ENCODE results near the gene NAT14. TPM values are rescaled to one million over a fixed set of nuclear protein-coding genes. Genes with fewer than 3 reads are reported as not detected.

Gene NAT14
- total RNA-seq, 2 experiments from 2014 or later, result 11.7 TPM

DNA sequence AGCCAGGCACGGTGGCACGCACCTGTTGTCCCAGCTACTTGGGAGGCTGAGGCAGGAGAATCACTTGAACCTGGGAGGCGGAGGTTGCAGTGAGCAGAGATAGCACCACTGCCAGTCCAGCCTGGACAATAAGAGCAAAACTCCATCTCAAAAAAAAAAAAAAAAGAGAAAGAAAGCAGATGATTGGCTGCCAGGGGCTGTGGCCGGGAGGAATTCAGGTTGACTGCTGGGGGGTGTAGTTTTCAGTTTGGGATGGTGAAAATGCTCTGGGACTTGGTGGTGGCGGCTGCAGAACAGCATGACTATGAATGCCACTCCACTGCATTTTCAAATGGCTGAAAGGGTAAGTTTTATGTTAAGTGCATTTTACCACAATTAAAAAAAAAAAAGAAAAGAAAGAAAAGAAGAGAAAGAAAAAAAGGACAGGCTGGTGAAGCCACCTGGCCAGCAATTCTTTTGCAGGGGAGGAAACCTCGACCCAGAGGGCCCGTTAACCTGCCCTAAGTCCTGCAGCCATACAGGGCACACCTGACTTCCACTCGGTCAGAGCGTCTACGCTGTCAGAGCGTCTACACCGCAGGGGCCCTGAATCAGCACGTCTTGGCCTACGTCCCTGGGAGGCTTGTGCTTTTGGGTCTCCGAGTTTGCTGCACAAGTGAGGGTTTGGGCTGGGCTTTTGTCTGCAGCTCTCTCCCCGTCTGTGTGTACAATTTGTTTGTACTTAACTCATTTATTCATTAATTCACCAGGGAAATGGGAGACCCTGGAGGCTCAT, 27.1 kb upstream of the NAT14 start:
- Mint-ChIP-seq H3K36me3 (ENCODE audit: low read depth) (peaks cover 6% of the 10 kb centered on the region), H3K27ac (no peak overlapping the region), H3K9me3 (no peaks in the 10 kb centered on the region), H3K4me1 (peaks cover 29% of the 10 kb centered on the region), H3K4me3 (no peak overlapping the region), H3K27me3 (peaks cover 8% of the 10 kb centered on the region)
- no peak for DNase-seq
- CTCF ChIA-PET, result interaction anchor here (1.4 to 2.0 kb wide), 2 partner anchors 9 to 10 kb away, joined by 3 to 6 read pairs; no protein-coding TSS in a partner anchor
- POLR2A ChIA-PET, result no interaction called here

DNA sequence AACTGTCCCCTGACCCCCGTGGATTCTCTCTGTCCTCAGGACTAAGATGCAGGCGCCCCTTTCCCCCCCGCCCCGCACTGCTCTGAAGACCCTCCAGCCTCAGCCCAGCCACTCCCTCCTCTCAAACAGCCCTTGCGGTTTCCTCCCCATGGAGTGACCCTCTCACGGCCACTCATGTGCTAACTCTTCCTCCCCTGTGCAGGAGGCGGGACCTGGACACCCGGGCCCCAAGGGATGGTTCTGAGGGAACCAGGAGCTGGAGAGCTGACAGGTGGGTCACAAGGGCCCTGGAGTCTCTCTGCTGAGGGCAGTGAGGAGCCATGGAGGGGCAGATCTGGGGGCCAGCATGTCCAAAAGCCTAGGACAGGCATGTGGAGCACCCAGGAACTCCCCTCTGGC, 25.4 kb upstream of the NAT14 start:
- CTCF ChIA-PET, result interaction anchor here (1.4 to 2.0 kb wide), 4 partner anchors 8 to 319 kb away, joined by 3 to 6 read pairs (median 4); partner anchors contain the start of gene NAT14
- DNase-seq, result no peak
- H3K9me3 Mint-ChIP-seq, result no peaks in the 10 kb centered on the region
- no peak overlapping the region for H3K27ac Mint-ChIP-seq
- POLR2A ChIA-PET, result no interaction called here
- peak overlapping the region; percentile 75 for H3K4me3 Mint-ChIP-seq
- H3K4me1 Mint-ChIP-seq, result peaks cover 28% of the 10 kb centered on the region
- no peaks in the 10 kb centered on the region for H3K27me3 Mint-ChIP-seq
- peaks cover 3% of the 10 kb centered on the region for H3K36me3 Mint-ChIP-seq (ENCODE audit: low read depth)

DNA sequence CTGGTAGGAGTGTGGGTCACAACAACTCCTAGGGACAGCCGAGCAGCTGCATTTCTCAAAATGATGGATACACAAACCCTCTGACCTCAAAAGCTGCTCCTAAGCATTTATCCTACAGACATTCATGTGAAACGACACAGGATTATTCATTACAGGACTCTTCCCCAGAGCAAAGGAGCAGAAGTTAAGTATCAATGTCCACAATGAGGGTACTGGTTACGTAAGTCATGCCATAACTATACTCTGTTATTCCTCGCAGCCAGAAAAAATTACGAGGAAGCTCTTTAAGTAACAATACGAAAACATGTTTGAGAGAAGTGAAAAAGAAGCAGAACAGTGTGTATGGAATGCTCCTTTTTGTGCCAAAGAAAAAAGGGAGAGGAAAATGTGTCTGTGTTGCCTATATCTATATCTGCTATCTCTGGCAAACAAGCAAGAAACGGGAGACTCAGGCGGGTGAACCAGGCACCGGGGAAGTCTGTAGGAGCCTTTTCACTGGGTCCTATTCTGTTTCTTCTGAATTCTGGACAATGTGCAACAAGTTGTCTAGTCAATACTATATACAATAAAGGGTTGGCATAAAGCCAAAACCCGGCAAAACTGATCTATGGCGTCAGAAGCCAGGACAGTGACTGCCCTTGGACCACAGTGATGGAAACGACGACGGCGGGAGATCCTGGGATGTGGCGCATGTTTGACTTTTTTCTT, 24.9 kb upstream of the NAT14 start:
- H3K36me3 Mint-ChIP-seq (ENCODE audit: low read depth), result no peaks in the 10 kb centered on the region
- no peak for DNase-seq
- peak overlapping the region; percentile 75 for H3K4me3 Mint-ChIP-seq
- no peak overlapping the region for H3K27ac Mint-ChIP-seq
- peaks cover 25% of the 10 kb centered on the region for H3K4me1 Mint-ChIP-seq
- CTCF ChIA-PET, result interaction anchor here (1.4 to 1.5 kb wide), 3 partner anchors 25 to 319 kb away, joined by 3 to 4 read pairs (median 3); partner anchors contain the start of gene NAT14
- no peaks in the 10 kb centered on the region for H3K27me3 Mint-ChIP-seq
- no peaks in the 10 kb centered on the region for H3K9me3 Mint-ChIP-seq
- POLR2A ChIA-PET, result no interaction called here

DNA sequence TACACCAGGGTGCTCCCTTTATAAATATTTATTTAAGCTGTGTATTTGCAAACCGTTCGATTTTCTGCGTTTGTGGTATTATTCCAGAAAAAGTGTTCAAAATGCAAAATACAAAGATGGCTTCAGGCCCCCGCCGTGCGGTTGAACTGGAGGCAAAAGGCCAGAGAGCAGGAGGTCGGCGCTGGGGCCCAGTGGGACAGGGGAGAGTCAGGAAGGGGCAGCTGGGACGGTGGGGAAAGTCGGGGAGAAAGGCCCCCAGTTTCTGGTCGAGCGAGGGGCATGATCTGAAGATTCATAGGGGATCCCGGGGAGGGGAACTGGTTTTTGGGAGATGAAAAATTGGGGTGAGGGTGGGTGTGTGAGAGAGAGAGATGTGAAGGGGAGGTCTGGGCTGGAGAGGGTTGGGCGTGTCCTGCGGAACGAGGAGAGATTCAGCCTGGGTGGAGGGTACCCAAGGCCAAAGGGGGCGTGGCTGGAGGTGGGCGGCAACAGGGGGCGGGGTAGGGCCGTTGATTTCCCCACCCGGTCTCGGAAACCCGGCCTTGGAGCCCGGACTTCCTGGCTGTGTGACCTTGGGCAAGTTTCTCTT, 24.2 kb upstream of the NAT14 start:
- H3K27me3 Mint-ChIP-seq, result no peaks in the 10 kb centered on the region
- POLR2A ChIA-PET, result no interaction called here
- H3K27ac Mint-ChIP-seq, result peak overlapping the region; percentile 85
- no peaks in the 10 kb centered on the region for H3K36me3 Mint-ChIP-seq (ENCODE audit: low read depth)
- H3K4me1 Mint-ChIP-seq, result peaks cover 25% of the 10 kb centered on the region
- peak overlapping the region; percentile 75 for H3K4me3 Mint-ChIP-seq
- H3K9me3 Mint-ChIP-seq, result no peaks in the 10 kb centered on the region
- DNase-seq, result peak; percentile 30
- CTCF ChIA-PET, result interaction anchor here (1.5 kb wide), 2 partner anchors 24 to 43 kb away, joined by 3 to 4 read pairs; partner anchors contain the start of gene NAT14

DNA sequence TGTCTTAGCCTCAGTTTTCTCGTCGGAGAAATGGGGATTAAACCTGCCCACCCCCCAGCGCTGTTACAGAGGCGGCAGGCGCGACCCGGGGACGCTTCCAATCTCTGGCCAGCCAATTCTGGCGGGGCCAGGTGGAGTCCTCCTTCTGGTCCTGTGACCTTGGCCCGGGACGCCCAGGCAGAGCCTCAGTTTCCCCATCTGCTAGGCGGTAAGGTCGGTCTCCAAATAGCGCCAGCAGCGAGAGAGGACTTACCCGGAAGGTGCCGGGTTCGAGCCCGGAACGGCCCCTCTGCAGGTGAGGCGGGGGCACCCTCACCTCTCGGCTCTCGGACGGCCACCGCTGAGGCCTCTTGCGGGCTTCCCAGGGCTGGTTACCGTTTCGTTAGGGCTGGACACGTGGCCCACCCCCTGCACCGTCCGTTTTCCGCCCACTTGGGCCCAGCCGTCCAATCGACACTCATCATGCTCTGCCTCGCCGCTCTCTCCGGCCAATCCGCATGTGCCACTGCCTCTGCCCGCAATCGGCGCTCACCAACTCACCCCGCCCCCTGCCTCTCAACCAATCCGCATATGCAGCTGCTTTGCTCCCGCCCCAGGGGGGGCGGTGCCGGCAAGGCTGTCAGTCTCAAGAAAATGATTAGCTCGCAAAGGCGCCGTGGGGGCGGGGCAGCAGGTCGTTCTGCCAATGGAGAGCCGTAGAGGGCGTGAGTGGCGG, 23.6 kb upstream of the NAT14 start, which contains the start of gene ISOC2:
ISOC2 (minus strand) TSS at position 384 of the 715 bp plus-strand sequence. CDS start 5,156 bp downstream, outside the sequence.
- H3K4me1 Mint-ChIP-seq, result peaks cover 25% of the 10 kb centered on the region
- POLR2A ChIA-PET, result no interaction called here
- peak within 1 kb of the TSS; percentile 75 for H3K4me3 Mint-ChIP-seq
- H3K9me3 Mint-ChIP-seq, result no peaks in the 10 kb centered on the region
- CTCF ChIA-PET, result interaction anchor here (0.5 to 1.7 kb wide), 5 partner anchors 8 to 708 kb away, joined by 3 to 9 read pairs (median 3); no protein-coding TSS in a partner anchor
- DNase-seq, result peak; percentile 100
- H3K27ac Mint-ChIP-seq, result peak within 1 kb of the TSS; percentile 85
- no peaks in the 10 kb centered on the region for H3K36me3 Mint-ChIP-seq (ENCODE audit: low read depth)
- peaks cover 1% of the 10 kb centered on the region for H3K27me3 Mint-ChIP-seq

DNA sequence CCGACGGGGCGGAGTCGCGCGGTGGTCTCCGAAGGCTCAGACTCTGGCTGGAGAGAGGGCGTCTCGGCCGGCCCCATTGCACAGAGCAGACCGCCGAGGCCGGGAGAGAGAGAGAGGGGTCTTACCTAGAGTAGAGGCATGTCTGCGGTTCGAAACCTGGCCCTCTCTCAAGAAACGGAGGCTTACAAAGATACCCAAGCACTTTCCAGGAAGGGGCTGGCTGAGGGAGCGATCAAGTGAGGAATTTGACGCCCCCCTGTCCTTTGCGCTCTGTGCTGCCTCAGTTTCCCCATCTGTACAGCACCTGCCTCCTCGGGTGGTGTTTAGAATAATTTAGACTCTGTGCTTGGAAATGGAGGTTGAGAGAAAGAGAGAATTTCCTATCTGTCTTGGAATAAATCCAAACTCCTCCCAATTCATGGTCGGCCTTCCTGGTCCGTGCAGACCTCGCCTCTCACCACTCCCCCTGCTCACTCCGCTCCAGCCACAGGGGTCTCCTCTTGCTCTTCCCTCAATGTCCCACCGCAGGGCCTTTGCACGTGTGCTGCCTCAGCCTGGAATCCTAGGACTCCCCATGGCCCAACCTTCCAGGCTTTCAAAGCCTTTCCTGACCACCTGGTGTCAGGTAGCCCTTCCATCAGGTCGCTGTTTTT, 22.9 kb upstream of the NAT14 start:
- DNase-seq, result no peak
- Mint-ChIP-seq H3K9me3 (no peaks in the 10 kb centered on the region), H3K36me3 (ENCODE audit: low read depth) (no peaks in the 10 kb centered on the region), H3K4me3 (peak overlapping the region; percentile 75), H3K27ac (peak overlapping the region; percentile 85), H3K4me1 (peaks cover 25% of the 10 kb centered on the region), H3K27me3 (peaks cover 2% of the 10 kb centered on the region)
- POLR2A ChIA-PET, result no interaction called here
- CTCF ChIA-PET, result interaction anchor here (0.5 to 1.7 kb wide), 5 partner anchors 9 to 707 kb away, joined by 3 to 9 read pairs (median 3); no protein-coding TSS in a partner anchor

DNA sequence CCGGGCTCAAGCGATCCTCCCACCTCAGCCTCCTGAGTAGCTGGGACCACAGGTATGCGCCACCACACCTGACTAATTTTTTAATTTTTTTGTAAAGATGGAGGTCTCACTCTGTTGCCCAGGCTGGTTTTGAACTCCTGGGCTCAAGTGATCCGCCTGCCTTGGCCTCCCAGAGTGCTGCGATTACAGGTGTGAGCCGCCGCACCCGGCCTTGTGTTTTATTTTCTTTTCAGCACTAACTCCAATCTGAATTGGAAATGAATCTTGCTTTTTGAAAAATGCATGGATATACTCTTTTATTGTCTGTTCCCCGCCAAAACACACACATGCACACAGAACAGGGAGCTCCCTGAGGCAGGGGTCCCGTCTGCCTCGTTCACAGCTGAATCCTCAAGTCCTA, 22.3 kb upstream of the NAT14 start:
- no peak overlapping the region for H3K27ac Mint-ChIP-seq
- POLR2A ChIA-PET, result no interaction called here
- H3K9me3 Mint-ChIP-seq, result no peaks in the 10 kb centered on the region
- peak overlapping the region; percentile 75 for H3K4me3 Mint-ChIP-seq
- H3K27me3 Mint-ChIP-seq, result peaks cover 2% of the 10 kb centered on the region
- H3K36me3 Mint-ChIP-seq (ENCODE audit: low read depth), result no peaks in the 10 kb centered on the region
- peaks cover 25% of the 10 kb centered on the region for H3K4me1 Mint-ChIP-seq
- no peak for DNase-seq
- CTCF ChIA-PET, result interaction anchor here (1.2 to 1.7 kb wide), 2 partner anchors 9 to 41 kb away, joined by 3 to 5 read pairs; no protein-coding TSS in a partner anchor

DNA sequence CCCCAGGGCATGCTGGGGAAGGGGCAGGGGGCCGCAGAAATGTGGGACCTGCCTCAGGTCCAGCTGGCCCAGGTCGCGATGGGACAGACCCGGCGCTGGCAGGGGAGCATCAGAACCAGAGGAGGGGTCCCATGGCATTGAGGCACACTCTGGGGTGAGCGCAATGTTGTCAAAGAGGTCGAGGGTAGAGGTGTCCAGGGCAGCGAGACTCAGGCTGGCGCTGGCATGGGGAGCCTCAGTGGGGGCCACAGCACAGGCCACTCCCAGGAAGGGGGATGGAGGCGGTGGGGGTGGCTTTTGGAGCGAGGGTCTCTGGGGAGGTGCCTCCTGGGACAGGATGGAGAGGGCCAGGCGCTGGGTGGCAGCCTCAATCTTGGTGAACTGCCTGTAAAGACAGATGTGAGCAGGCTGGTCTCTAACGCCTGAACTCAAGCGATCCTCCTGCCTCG, 21.4 kb upstream of the NAT14 start:
- ChIA-PET CTCF (interaction anchor here (1.2 kb wide), 1 partner anchor 40 kb away, joined by 3 read pairs; no protein-coding TSS in a partner anchor), POLR2A (no interaction called here)
- Mint-ChIP-seq H3K36me3 (ENCODE audit: low read depth) (no peaks in the 10 kb centered on the region), H3K27ac (no peak overlapping the region), H3K9me3 (no peaks in the 10 kb centered on the region), H3K27me3 (peaks cover 2% of the 10 kb centered on the region), H3K4me1 (peaks cover 27% of the 10 kb centered on the region), H3K4me3 (no peak overlapping the region)
- no peak for DNase-seq

DNA sequence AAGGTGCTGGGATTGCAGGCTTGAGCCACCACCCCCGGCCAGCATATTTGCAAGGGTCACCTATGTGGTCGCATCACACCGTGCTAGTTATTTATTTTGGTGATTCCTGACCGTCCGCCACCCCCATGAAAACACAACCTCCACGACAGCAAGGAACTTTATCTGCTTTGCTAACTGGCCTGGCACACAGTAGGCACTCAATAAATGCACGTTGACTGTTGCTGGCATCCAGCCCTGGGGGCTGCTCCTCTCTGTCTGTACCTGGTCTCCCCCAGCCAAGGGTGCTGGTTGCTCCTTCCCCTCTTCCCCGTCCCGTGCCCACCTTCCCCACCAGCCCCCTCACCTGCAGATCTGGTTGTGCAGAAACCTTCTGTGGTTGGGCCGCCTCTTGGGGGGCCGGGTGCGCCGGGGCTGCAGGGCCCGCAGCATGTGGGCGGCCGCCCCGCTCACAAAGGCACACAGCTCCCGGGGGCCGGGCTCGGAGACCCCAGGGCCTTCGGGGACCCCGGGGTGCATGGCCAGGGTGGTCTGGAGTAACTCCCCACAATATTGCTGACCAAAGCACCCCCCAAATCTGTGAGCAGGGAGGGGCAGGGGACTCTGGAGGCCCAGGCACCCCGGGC, 20.8 kb upstream of the NAT14 start:
- H3K9me3 Mint-ChIP-seq, result no peaks in the 10 kb centered on the region
- no peaks in the 10 kb centered on the region for H3K36me3 Mint-ChIP-seq (ENCODE audit: low read depth)
- H3K27ac Mint-ChIP-seq, result no peak overlapping the region
- no peak for DNase-seq
- CTCF ChIA-PET, result interaction anchor here (1.2 kb wide), 1 partner anchor 40 kb away, joined by 3 read pairs; no protein-coding TSS in a partner anchor
- no peak overlapping the region for H3K4me3 Mint-ChIP-seq
- POLR2A ChIA-PET, result no interaction called here
- peaks cover 2% of the 10 kb centered on the region for H3K27me3 Mint-ChIP-seq
- H3K4me1 Mint-ChIP-seq, result peaks cover 27% of the 10 kb centered on the region

DNA sequence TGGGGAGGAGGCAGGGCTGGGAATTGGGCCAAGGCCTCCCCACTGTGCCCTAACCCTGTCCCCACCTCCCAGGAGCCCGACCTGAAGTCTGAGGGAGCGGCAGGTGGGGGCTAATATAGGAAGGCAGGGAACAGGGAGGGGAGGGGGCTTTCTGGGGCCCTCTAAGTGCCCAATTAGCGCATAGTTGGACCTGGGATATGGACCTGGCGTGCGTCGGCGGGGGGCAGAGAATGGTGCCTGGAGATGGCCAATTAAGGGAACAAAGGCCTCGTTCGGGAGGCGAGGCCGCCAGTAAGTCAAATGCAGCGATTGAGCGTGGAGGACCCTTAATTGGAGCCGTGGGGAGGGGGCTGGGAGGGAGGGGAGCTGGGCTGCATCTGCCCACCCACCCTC, 20.3 kb upstream of the NAT14 start, which contains the start of gene C19orf85:
C19orf85 (minus strand) TSS at position 90 of the 393 bp plus-strand sequence. CDS start 197 bp downstream, outside the sequence.
- H3K36me3 Mint-ChIP-seq (ENCODE audit: low read depth), result no peaks in the 10 kb centered on the region
- POLR2A ChIA-PET, result no interaction called here
- H3K4me3 Mint-ChIP-seq, result no peak within 1 kb of the TSS
- CTCF ChIA-PET, result no interaction called here
- no peaks in the 10 kb centered on the region for H3K9me3 Mint-ChIP-seq
- no peak for DNase-seq
- H3K27me3 Mint-ChIP-seq, result peaks cover 2% of the 10 kb centered on the region
- H3K27ac Mint-ChIP-seq, result no peak within 1 kb of the TSS
- H3K4me1 Mint-ChIP-seq, result peaks cover 27% of the 10 kb centered on the region

DNA sequence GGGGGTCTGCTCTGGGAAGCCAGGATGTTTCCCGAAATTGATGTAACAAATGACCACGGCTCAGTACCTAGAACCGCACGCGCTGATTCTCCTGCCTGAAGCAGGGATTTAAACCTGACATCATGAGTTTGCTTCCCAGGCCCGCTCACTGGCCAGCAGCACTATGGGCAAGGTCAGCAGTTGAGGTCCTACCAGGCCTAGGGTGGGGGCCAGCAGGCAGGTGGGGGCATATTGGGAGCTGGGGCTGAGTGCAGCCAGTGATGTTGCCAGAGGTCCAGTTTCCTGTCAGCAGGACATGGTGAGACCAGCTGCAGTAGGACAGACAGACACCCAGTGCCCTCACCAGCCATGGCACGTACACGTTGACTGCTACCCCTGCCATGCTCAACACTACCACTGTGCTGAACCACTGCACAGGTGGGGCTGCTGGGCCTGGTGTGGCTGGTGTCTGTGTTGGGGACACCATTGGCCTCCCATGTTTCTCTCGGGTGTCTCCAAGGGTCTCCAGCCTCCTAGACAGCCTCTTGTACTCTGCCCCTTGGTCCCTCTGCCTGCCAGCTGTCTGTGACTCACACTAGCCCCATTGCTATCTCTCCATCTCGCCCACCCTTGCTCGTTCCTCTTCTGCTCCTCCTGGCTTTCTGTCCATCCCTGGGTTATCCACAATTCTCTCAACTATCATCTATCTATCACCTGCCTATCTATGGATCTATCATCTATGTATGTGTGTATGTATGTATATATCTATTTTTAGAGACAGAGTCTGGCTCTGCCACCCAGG, 19.3 kb upstream of the NAT14 start:
- no peak for DNase-seq
- H3K4me3 Mint-ChIP-seq, result no peak overlapping the region
- CTCF ChIA-PET, result interaction anchor here (1.1 to 3.0 kb wide), 3 partner anchors 8 to 167 kb away, joined by 3 to 22 read pairs (median 4); no protein-coding TSS in a partner anchor
- no peaks in the 10 kb centered on the region for H3K36me3 Mint-ChIP-seq (ENCODE audit: low read depth)
- no peaks in the 10 kb centered on the region for H3K9me3 Mint-ChIP-seq
- POLR2A ChIA-PET, result no interaction called here
- H3K27ac Mint-ChIP-seq, result no peak overlapping the region
- H3K4me1 Mint-ChIP-seq, result peaks cover 20% of the 10 kb centered on the region
- peaks cover 2% of the 10 kb centered on the region for H3K27me3 Mint-ChIP-seq

Data from activated CD4-positive, alpha-beta T cell treated with anti-CD3 and anti-CD28 coated beads, Interleukin-2, amount 10 ng/mL, durations not matched to agents 7 days and 5 days (primary cell).